Small intestine (tissue), 7 donors: Measurements from ENCODE around the gene KLHL14. TPM values are rescaled to one million over a fixed set of nuclear protein-coding genes. Genes with fewer than 3 reads are reported as not detected.
A peak's percentile ranks its signal among the peaks of the same experiment; 100 is the strongest.

ENCODE experiments used
- DNase-seq, 2 donors: peaks; one replicate each; pipeline versions ENCODE4 v3.0.0 to v3.0.0-alpha.2; 2013
- FAIRE-seq: peaks from 2 replicates; lab custom pipeline; 2012; peaks lifted over from hg19 to GRCh38; lab: Jason Lieb, UNC
- H3K27ac ChIP-seq, 3 donors: one replicate each; pipeline ENCODE4 v1.5.1; 2013; ENCODE audit warnings: low read length in 2 of 3, mild to moderate bottlenecking in 2 of 3, control low read depth in 1 of 3, inconsistent platforms in 1 of 3, low read depth in 1 of 3, moderate library complexity in 1 of 3
- H3K27me3 ChIP-seq, 3 donors: one replicate each; pipeline ENCODE4 v1.6.1; 2013; ENCODE audit warnings: low read length in 3 of 3, inconsistent platforms in 1 of 3; ENCODE audit not compliant: control insufficient read depth in 3 of 3, insufficient read depth in 3 of 3
- H3K36me3 ChIP-seq, 3 donors: one replicate each; pipeline ENCODE4 v1.6.1; 2013; ENCODE audit warnings: low read length in 3 of 3, inconsistent platforms in 1 of 3, low read depth in 1 of 3, mild to moderate bottlenecking in 1 of 3, moderate library complexity in 1 of 3; ENCODE audit not compliant: control insufficient read depth in 3 of 3, insufficient read depth in 2 of 3
- H3K4me1 ChIP-seq, 3 donors: one replicate each; pipeline ENCODE4 v1.6.1; 2013; ENCODE audit warnings: low read length in 2 of 3, inconsistent platforms in 1 of 3, low read depth in 1 of 3, mild to moderate bottlenecking in 1 of 3, moderate library complexity in 1 of 3; ENCODE audit not compliant: control insufficient read depth in 3 of 3, insufficient read depth in 2 of 3
- H3K4me3 ChIP-seq, 3 donors: one replicate each; pipeline ENCODE4 v1.5.1; 2013; ENCODE audit warnings: low read length in 3 of 3, control low read depth in 1 of 3, inconsistent platforms in 1 of 3, low read depth in 1 of 3, mild to moderate bottlenecking in 1 of 3, moderate library complexity in 1 of 3
- H3K9me3 ChIP-seq, 2 donors: one replicate each; pipeline ENCODE4 v1.6.1; 2013; ENCODE audit warnings: low read depth in 1 of 2, low read length in 1 of 2; ENCODE audit not compliant: control insufficient read depth in 2 of 2, insufficient read depth in 1 of 2
- WGBS, 3 donors: extraction: QIAGEN DNeasy Blood & Tissue Kit; methylation state at CpG; one replicate each; pipeline ENCODE4 v1.1.7; 2013; 5-methylcytosine and 5-hydroxymethylcytosine counted together
- polyA plus RNA-seq, 4 donors: library from polyadenylated mRNA; stranded (reverse) in 3 of 4; unstranded in 1 of 4; fragments of 200-250 nt in 3 of 4; fragments of 120-200 nt in 1 of 4; gene quantifications; one replicate each; pipeline versions ENCODE4 v1.2.1 to v1.2.3, GENCODE V29; 2013
- donor health status: healthy with polysubstance abuse.
- donor health status: control.
- donor health status: control.
- donor health status: Bipolar disorder and iron deficiency.
- donor health status: healthy.

The KLHL14 gene
- polyA plus RNA-seq, 4 donors: 0.39 to 0.40 TPM; not detected in 2

DNA sequence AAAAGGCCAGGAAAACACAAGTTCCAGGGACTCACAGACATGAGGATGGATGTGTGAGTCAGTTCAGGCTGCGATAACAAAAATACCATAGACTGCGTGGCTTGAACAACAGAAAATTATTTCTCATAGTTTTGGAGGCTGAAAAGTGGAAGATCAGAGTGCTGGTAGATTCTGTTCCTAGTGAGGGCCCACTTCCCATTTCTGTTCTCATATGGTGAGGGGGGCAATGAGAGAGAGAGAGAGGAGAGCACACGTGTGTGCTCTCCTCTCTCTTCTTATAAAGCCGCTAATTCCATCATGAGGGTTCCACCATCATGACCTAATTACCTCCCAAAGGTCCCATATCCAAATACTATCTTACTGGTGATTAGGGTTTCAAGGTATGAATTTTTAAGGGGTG, 23.0 kb downstream of the KLHL14 start:
- Histone ChIP-seq H3K27ac (no peak overlapping the region), H3K9me3 (no peaks in the 10 kb centered on the region), H3K36me3 (no peaks in the 10 kb centered on the region), H3K4me1 (no peaks in the 10 kb centered on the region), H3K4me3 (no peak overlapping the region), H3K27me3 (peaks cover 0 to 2% (median 0%) of the 10 kb centered on the region in 3 donors)
- FAIRE-seq (no peak), DNase-seq (no peak)
- 71 to 84% (median 82%) methylated on average over 4 of the region's 4 CpGs for WGBS, 3 donors

DNA sequence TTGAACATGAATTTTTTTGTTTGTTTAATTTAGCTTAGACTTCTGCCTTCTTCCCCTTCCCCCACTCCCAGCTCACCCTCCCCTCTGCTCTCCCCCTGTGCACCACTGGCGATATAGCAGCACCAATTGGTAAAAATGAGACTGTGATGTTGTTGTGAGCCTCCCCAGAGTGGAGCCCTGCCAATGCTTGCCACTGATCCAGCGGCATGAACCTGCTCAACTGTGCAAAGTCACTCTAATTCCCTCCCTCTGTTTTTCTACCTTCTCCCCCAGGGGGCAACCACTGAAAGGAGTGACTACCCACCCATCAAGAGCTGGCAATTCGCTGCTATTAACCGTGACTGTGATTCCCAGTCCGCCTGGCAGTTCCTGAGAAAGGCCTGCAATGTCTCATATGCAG, 30.2 kb downstream of the KLHL14 start:
- H3K4me3 ChIP-seq: no peak overlapping the region
- DNase-seq (no peak), FAIRE-seq (no peak)
- H3K4me1 ChIP-seq: no peaks in the 10 kb centered on the region
- no peaks in the 10 kb centered on the region for H3K36me3 ChIP-seq
- H3K27me3 ChIP-seq: no peaks in the 10 kb centered on the region
- WGBS, 3 donors: 53 to 72% (median 67%) methylated on average over 5 of the region's 5 CpGs
- H3K9me3 ChIP-seq: no peaks in the 10 kb centered on the region
- H3K27ac ChIP-seq: no peak overlapping the region

DNA sequence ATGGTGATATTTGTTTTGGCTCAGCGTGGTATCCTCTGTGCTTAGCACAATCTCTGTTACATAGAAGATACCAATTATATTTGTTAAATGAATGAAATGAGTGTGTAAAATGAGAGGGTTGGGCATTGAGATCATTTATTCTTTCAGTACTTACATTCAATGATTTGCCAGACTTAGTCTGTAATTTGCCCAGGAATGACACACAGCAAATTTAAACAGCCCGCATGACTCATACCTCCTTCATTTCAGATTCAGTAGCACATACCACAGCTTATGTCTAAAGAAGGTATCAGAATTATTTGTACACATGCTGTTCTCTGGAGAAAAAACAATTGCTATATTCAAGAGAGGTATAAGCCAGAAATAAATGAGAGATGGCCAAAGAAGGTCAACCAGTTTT, 37.0 kb downstream of the KLHL14 start:
- Histone ChIP-seq H3K27ac (no peak overlapping the region), H3K4me1 (no peaks in the 10 kb centered on the region), H3K27me3 (no peaks in the 10 kb centered on the region), H3K36me3 (no peaks in the 10 kb centered on the region), H3K9me3 (no peaks in the 10 kb centered on the region), H3K4me3 (no peak overlapping the region)
- FAIRE-seq (no peak), DNase-seq (no peak)
- 71 to 92% (median 72%) methylated on average over 2 of the region's 2 CpGs for WGBS, 3 donors

DNA sequence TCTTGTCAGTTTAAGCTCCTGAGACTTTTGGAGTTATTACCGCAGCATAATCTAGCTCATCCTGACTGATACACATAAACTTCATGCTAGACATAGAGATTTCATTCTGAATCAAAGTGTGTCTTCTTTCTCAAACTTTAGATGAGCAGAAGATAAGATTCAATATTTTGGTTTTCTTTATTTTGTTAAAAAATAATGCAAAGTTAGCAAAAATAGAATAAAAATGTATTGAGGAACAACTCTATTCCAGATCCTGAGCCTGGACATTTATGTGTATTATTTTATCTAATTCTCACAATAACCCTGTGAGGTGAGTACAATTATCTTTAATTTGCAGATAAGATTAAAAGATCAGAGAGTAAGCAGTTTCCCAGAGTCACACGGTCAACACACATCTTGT, 38.4 kb downstream of the KLHL14 start:
- no peaks in the 10 kb centered on the region for H3K9me3 ChIP-seq
- DNase-seq (no peak), FAIRE-seq (no peak)
- 69 to 85% (median 78%) methylated on average over 2 of the region's 2 CpGs for WGBS, 3 donors
- H3K27ac ChIP-seq: no peak overlapping the region
- no peak overlapping the region for H3K4me3 ChIP-seq
- no peaks in the 10 kb centered on the region for H3K36me3 ChIP-seq
- no peaks in the 10 kb centered on the region for H3K27me3 ChIP-seq
- no peaks in the 10 kb centered on the region for H3K4me1 ChIP-seq

DNA sequence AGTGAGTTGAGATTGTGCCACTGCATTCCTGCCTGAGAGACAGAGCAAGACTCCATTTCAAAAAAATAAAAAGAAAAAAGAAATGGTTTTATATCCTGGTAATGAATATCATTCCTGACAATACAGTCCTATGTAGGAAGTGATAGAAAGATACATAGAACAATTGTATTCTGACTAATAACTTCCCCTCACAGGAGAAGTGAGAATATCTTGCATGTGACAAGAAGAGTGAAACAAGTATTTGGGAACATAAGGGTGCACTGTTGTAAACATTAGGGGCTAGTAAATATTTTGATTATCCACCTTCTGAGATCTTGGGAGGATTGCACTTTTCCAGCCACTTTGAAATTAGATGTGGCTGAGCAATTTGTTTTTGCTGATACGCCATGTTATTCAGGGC, 40.7 kb downstream of the KLHL14 start:
- H3K9me3 ChIP-seq: no peaks in the 10 kb centered on the region
- no peak overlapping the region for H3K4me3 ChIP-seq
- DNase-seq (no peak), FAIRE-seq (no peak)
- no peaks in the 10 kb centered on the region for H3K27me3 ChIP-seq
- no peaks in the 10 kb centered on the region for H3K4me1 ChIP-seq
- no peak overlapping the region for H3K27ac ChIP-seq
- WGBS, 3 donors: 94 to 97% (median 94%) methylated on average over 1 of the region's 1 CpG
- no peaks in the 10 kb centered on the region for H3K36me3 ChIP-seq

DNA sequence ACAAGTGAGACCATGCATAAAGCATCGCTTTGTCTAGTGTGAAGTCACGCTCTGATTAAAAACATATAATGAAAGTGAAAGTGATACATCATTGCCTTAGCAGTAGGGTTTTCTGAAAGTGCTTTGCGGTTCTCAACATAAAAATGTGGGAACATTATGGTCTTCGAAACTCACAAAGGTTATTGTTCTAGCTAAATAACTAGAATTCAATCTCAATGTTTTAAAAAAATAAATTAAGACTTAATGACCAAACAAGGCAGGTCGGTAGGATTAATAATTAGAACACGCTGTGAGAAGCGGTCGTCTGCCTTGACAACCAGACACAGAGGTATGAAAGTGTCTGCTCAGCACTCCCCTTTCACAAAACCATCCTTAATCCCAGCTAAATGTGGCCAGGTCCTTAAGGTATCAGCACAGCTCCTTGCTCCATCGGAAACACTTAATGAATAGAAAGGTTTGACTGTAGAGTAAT, 42.2 kb downstream of the KLHL14 start:
- no peaks in the 10 kb centered on the region for H3K4me1 ChIP-seq
- no peaks in the 10 kb centered on the region for H3K9me3 ChIP-seq
- WGBS, 3 donors: 19 to 58% (median 28%) methylated on average over 9 of the region's 9 CpGs
- FAIRE-seq (no peak), DNase-seq (peak in 1 of 2 donors; percentile 47)
- H3K27me3 ChIP-seq: no peaks in the 10 kb centered on the region
- H3K27ac ChIP-seq: no peak overlapping the region
- no peaks in the 10 kb centered on the region for H3K36me3 ChIP-seq
- peak overlapping the region in 1 of 3 donors; percentile 15 for H3K4me3 ChIP-seq

DNA sequence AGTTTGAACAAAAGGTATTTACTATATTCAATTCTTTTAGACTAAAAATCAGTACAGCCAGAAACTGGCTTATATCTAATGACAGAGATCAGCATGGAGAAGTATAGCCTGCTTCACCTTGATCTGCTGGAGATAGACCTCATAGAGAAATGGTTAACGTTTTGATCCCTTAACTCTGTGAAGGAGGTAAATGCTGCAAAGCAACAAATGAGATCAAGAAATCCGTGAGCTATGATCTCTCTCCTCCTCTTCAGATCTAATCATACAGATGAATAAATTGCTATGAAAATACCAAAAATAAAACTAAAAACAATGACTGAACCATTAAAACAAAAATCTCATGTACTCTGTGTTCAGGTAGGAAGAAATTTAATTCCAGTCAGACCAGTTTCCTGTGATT, 42.8 kb downstream of the KLHL14 start:
- no peaks in the 10 kb centered on the region for H3K4me1 ChIP-seq
- no peaks in the 10 kb centered on the region for H3K36me3 ChIP-seq
- FAIRE-seq (no peak), DNase-seq (no peak)
- H3K27ac ChIP-seq: no peak overlapping the region
- no peak overlapping the region for H3K4me3 ChIP-seq
- 14 to 59% (median 27%) methylated on average over 2 of the region's 2 CpGs for WGBS, 3 donors
- no peaks in the 10 kb centered on the region for H3K9me3 ChIP-seq
- H3K27me3 ChIP-seq: no peaks in the 10 kb centered on the region

DNA sequence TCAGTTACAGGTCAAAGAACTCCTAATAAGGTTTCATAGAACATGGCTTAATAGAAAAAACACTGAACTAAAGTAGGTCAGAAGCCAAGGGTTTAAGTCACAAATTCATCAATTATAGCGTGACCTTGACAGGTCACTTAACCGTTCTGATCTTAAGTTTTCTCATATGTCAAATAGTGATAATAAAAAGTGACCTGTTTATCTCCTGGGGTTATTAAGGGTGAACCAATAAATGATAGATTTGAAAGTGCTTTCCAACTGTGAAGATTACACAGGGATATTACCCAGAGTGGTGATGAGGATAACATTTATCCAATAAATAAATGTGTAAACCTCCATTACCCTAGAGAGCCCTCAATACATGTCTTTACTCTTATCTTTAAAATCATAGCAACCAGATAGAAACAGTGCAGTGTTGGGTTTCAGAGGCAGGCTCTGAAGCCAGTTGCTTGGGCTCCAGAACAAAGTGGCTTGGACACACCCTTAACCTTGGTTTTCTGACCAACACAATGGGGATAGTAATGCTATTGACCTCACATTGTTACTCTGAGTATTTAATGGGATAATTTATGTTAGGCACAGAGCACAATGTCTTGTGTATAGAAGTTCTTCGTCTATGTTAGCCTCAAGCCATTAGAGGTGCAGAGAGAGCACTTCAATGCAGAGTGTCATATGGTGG, 48.6 kb downstream of the KLHL14 start:
- H3K27ac ChIP-seq: no peak overlapping the region
- H3K9me3 ChIP-seq: no peaks in the 10 kb centered on the region
- WGBS, 3 donors: 47 to 57% (median 53%) methylated on average over 3 of the region's 3 CpGs
- H3K4me3 ChIP-seq: no peak overlapping the region
- FAIRE-seq: no peak
- no peaks in the 10 kb centered on the region for H3K27me3 ChIP-seq
- no peak for DNase-seq
- H3K36me3 ChIP-seq: no peaks in the 10 kb centered on the region
- no peaks in the 10 kb centered on the region for H3K4me1 ChIP-seq

DNA sequence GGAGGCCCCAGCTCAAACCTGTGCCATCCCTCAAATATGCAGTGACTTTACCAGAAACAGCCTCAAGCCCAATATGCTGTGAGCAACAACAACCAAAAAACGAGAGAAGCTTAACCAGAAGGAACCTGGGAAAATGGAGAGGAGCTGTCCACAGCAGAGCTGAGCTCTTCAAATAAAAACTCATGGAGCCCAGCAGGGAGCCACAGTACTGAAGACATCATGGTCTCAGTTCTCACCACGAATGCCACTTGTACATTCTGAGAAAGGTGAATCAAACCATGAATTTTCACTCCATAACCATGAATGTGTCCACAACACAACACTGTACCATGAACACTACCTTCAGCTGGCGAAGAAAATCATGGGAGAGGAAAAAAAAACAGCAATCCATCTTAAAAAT, 50.5 kb downstream of the KLHL14 start:
- Histone ChIP-seq H3K9me3 (no peaks in the 10 kb centered on the region), H3K27me3 (no peaks in the 10 kb centered on the region), H3K36me3 (no peaks in the 10 kb centered on the region), H3K27ac (no peak overlapping the region), H3K4me3 (no peak overlapping the region), H3K4me1 (no peaks in the 10 kb centered on the region)
- no peak for FAIRE-seq
- WGBS, 3 donors: 60 to 70% (median 66%) methylated on average over 3 of the region's 3 CpGs
- DNase-seq: no peak
